Measurements from ENCODE around the gene ORM2.

GRCh38 chr9:114359801-114360200 is 30.1 kb downstream of the ORM2 start:
- no peak for TF ChIP-seq CTCF (IDR thresholded peaks at IDR 0.05)
- no peak for TF ChIP-seq POLR2A (IDR thresholded peaks at IDR 0.05)

Data from Peyer's patch (tissue), 4 donors.